GM23338 (cell line): Measurements from ENCODE around the gene SMAD3. TPM values are rescaled to one million over a fixed set of nuclear protein-coding genes. Genes with fewer than 3 reads are reported as not detected.

Experiments
- ATAC-seq: fragments of 200-7000 bp; cut with Tn5 transposase; 3 replicates; pipeline ENCODE4 v1.9.1; 2020
- DNase-seq: peaks from one replicate; pipeline ENCODE4 v3.0.0-alpha.2; 2015; ENCODE audit warnings: low spot score
- H2AFZ ChIP-seq: fragments of 200-600 bp; sonication (generic); 2 replicates; pipeline ENCODE4 v1.8.0; 2016; ENCODE audit warnings: antibody characterized with exemption, mild to moderate bottlenecking, moderate library complexity
- H3F3A ChIP-seq: fragments of 200-600 bp; sonication (generic); replicated peaks from 2 replicates; pipeline ENCODE4 v1.8.0; 2017; ENCODE audit warnings: antibody characterized with exemption, mixed run types, low read depth
- H3K27ac ChIP-seq: fragments of 200-600 bp; sonication (generic); 2 replicates; pipeline ENCODE4 v1.6.1; 2016; ENCODE audit warnings: low read depth
- H3K27me3 ChIP-seq: fragments of 200-600 bp; sonication (generic); 2 replicates; pipeline ENCODE4 v1.8.0; 2016; ENCODE audit warnings: mild to moderate bottlenecking, mixed run types, moderate library complexity; ENCODE audit not compliant: insufficient read depth
- H3K36me3 ChIP-seq: fragments of 200-600 bp; sonication (generic); 2 replicates; pipeline ENCODE4 v1.8.0; 2016; ENCODE audit warnings: mild to moderate bottlenecking; ENCODE audit not compliant: insufficient read depth
- H3K4me1 ChIP-seq: fragments of 200-600 bp; sonication (generic); 2 replicates; pipeline ENCODE4 v1.8.0; 2016; ENCODE audit warnings: mild to moderate bottlenecking, moderate library complexity; ENCODE audit not compliant: insufficient read depth
- H3K4me2 ChIP-seq: fragments of 200-600 bp; sonication (generic); 2 replicates; pipeline ENCODE4 v1.7.1; 2017; ENCODE audit warnings: mixed run types
- H3K4me3 ChIP-seq: fragments of 200-600 bp; sonication (generic); 2 replicates; pipeline ENCODE4 v1.6.1; 2016; ENCODE audit warnings: mixed run types
- H3K79me2 ChIP-seq: fragments of 200-600 bp; sonication (generic); replicated peaks from 2 replicates; pipeline ENCODE4 v1.8.0; 2017; ENCODE audit warnings: mild to moderate bottlenecking; ENCODE audit not compliant: insufficient read depth
- H3K9me2 ChIP-seq: fragments of 200-600 bp; sonication (generic); 2 replicates; pipeline ENCODE4 v1.8.0; 2017; ENCODE audit not compliant: insufficient read depth
- H4K20me1 ChIP-seq: fragments of 200-600 bp; sonication (generic); replicated peaks from 2 replicates; pipeline ENCODE4 v1.8.0; 2017; ENCODE audit warnings: mild to moderate bottlenecking; ENCODE audit not compliant: insufficient read depth
- H3K27ac Mint-ChIP-seq: 2 replicates; pipeline ENCODE4 v1.8.0; 2020; ENCODE audit warnings: inconsistent platforms, mild to moderate bottlenecking, moderate library complexity, mixed read lengths
- H3K27me3 Mint-ChIP-seq: 3 replicates; pipeline ENCODE4 v1.8.0; 2022; ENCODE audit warnings: low read depth, mild to moderate bottlenecking, moderate library complexity, mixed read lengths, inconsistent platforms; ENCODE audit not compliant: insufficient read depth, poor library complexity
- H3K36me3 Mint-ChIP-seq: 3 replicates; pipeline ENCODE4 v1.8.0; 2021; ENCODE audit warnings: low read depth, mild to moderate bottlenecking, inconsistent platforms, moderate library complexity, mixed read lengths
- H3K4me1 Mint-ChIP-seq: 3 replicates; pipeline ENCODE4 v1.8.0; 2020; ENCODE audit warnings: mild to moderate bottlenecking, inconsistent platforms, mixed read lengths
- H3K4me3 Mint-ChIP-seq: 3 replicates; pipeline ENCODE4 v1.8.0; 2021; ENCODE audit warnings: moderate library complexity, mild to moderate bottlenecking, inconsistent platforms, mixed read lengths
- H3K9me3 Mint-ChIP-seq: 3 replicates; pipeline ENCODE4 v1.8.0; 2020; ENCODE audit warnings: moderate library complexity, mild to moderate bottlenecking, inconsistent platforms, mixed read lengths
- EZH2 ChIP-seq: fragments of 200-600 bp; sonication (generic); IDR thresholded peaks from one replicate; pipeline ENCODE4 v1.8.0; 2017; ENCODE audit warnings: antibody characterized with exemption, mild to moderate bottlenecking, low read depth; ENCODE audit not compliant: unreplicated experiment
- STAT1 ChIP-seq: IDR thresholded peaks from one replicate; pipeline ENCODE4 v1.6.1; 2016; ENCODE audit warnings: antibody characterized with exemption; ENCODE audit not compliant: unreplicated experiment
- ZNF462 ChIP-seq: fragments of 250-450 bp; sonication (Bioruptor Pico); IDR thresholded peaks from 2 replicates; pipeline ENCODE4 v1.5.0; 2020; ENCODE audit warnings: mild to moderate bottlenecking, moderate library complexity
- polyA plus RNA-seq: library from polyadenylated mRNA; unstranded; fragments of >200 nt; fragmentation: Nextera tagmentation; extraction: Ambion mirVana; gene quantifications from 2 replicates; pipeline ENCODE4 v1.2.1, GENCODE V29; 2016
- total RNA-seq: library from RNA; depleted of rRNA; stranded (reverse); fragments of >200 nt; shearing (Covaris generic); gene quantifications from 2 replicates; pipeline ENCODE4 v1.2.3, GENCODE V29; 2014
- TF ChIP-seq, protein P1 (sequence below), 2 experiments: fragments of 200-600 bp in 1 of 2; sonication (generic) in 1 of 2; conservative IDR thresholded peaks; 2 replicates each; pipeline versions ENCODE4 v1.5.1 to v1.6.1; 2016 to 2017; ENCODE audit warnings: antibody characterized with exemption in 2 of 2, low read depth in 2 of 2, mild to moderate bottlenecking in 2 of 2, moderate library complexity in 1 of 2

SMAD3 gene
- total and polyA plus RNA-seq, 2 experiments from 2014 or later: 4.9 to 11.6 TPM

DNA sequence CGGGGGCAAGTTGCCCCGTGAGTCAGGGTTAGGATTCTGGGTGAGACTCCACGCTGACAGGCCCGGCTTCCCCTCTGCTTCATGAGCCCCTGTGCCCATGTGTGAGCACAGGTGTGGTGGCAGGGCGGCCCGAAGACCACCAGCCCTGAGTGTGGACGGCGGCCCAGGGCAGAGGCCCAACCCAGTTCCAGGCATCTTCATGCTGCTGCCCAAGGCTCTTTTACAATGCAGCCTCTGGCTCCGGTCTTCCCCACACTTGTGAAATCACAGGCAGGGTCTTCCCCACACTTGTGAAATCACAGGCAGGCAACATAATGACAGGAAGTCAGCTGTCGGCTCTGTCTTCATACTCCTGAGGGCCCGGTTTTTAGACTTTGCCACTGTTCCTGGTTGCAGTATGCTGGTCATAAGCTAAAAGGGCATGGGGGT, 110.3 kb downstream of the SMAD3 start:
- Histone ChIP-seq H3K4me2 (no peak overlapping the region), H3K9me2 (no peaks in the 10 kb centered on the region), H3K36me3 (no peaks in the 10 kb centered on the region), H3K4me3 (no peak overlapping the region), H3K27ac (no peak overlapping the region), H3K27me3 (no peaks in the 10 kb centered on the region), H3F3A (no peaks in the 10 kb centered on the region), H3K79me2 (no peaks in the 10 kb centered on the region), H3K4me1 (peaks cover 7% of the 10 kb centered on the region; the same call in 1 of the 2 replicates), H2AFZ (no peak overlapping the region), H4K20me1 (no peaks in the 10 kb centered on the region)
- no peak overlapping the region for H3K27ac Mint-ChIP-seq
- ATAC-seq (no peak), DNase-seq (no peak)
- TF ChIP-seq EZH2 (no peak), ZNF462 (no peak), STAT1 (no peak)
- TF ChIP-seq, protein P1, sequence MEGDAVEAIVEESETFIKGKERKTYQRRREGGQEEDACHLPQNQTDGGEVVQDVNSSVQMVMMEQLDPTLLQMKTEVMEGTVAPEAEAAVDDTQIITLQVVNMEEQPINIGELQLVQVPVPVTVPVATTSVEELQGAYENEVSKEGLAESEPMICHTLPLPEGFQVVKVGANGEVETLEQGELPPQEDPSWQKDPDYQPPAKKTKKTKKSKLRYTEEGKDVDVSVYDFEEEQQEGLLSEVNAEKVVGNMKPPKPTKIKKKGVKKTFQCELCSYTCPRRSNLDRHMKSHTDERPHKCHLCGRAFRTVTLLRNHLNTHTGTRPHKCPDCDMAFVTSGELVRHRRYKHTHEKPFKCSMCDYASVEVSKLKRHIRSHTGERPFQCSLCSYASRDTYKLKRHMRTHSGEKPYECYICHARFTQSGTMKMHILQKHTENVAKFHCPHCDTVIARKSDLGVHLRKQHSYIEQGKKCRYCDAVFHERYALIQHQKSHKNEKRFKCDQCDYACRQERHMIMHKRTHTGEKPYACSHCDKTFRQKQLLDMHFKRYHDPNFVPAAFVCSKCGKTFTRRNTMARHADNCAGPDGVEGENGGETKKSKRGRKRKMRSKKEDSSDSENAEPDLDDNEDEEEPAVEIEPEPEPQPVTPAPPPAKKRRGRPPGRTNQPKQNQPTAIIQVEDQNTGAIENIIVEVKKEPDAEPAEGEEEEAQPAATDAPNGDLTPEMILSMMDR (conservative IDR thresholded peaks at IDR 0.05; ENCODE audit: low read depth in 2 of 2): no peak
- peaks cover 3% of the 10 kb centered on the region for H3K36me3 Mint-ChIP-seq
- H3K27me3 Mint-ChIP-seq: peaks cover 15% of the 10 kb centered on the region
- no peaks in the 10 kb centered on the region for H3K9me3 Mint-ChIP-seq
- H3K4me1 Mint-ChIP-seq: peaks cover 30% of the 10 kb centered on the region
- H3K4me3 Mint-ChIP-seq: no peak overlapping the region
